GM21619 (cell line): ENCODE measurements around the gene UGT1A6.
"Not testable (repeated sequence)": the region's sequence is repeated elsewhere in the genome, so short reads cannot be mapped to it uniquely, and the experiment has no call there.

Experiments used
- ATAC-seq: cut with Tn5 transposase; IDR thresholded peaks from one replicate; pipeline ENCODE4 v1.9.1; 2021; ENCODE audit not compliant: unreplicated experiment

UGT1A6 gene

GRCh38 chr2:233714121-233714520, 21.4 kb downstream of the UGT1A6 start:
- ATAC-seq = no peak

GRCh38 chr2:233718552-233718951, 25.9 kb downstream of the UGT1A6 start, which contains the start of gene UGT1A4:
Gene UGT1A4, plus strand, starts transcription at chr2:233718736. Its CDS starts 85 bp downstream, at chr2:233718821.
- ATAC-seq = no peak

GRCh38 chr2:233728723-233729301, 36.1 kb downstream of the UGT1A6 start, which contains the start of gene UGT1A3:
Gene UGT1A3, plus strand, starts transcription at chr2:233729042. Its CDS starts 85 bp downstream, at chr2:233729127.
- ATAC-seq = no peak

- ATAC-seq = not testable (repeated sequence)
Measured at GRCh38 chr2:233736868-233737653, 44.4 kb downstream of the UGT1A6 start.

- ATAC-seq = no peak
Measured at GRCh38 chr2:233740870-233741269, 48.2 kb downstream of the UGT1A6 start.

GRCh38 chr2:233743464-233744259, 51.0 kb downstream of the UGT1A6 start:
- ATAC-seq = no peak

- ATAC-seq = no peak
Measured at GRCh38 chr2:233745073-233745755, 52.5 kb downstream of the UGT1A6 start.

GRCh38 chr2:233745838-233746237, 53.1 kb downstream of the UGT1A6 start:
- ATAC-seq = not testable (repeated sequence)

- no peak for ATAC-seq
Measured at GRCh38 chr2:233746475-233747282, 54.0 kb downstream of the UGT1A6 start.

- ATAC-seq = no peak
Measured at GRCh38 chr2:233747283-233747544, 54.5 kb downstream of the UGT1A6 start.

GRCh38 chr2:233750689-233751088, 58.0 kb downstream of the UGT1A6 start:
- ATAC-seq = not testable (repeated sequence)

- not testable (repeated sequence) for ATAC-seq
Measured at GRCh38 chr2:233751212-233752009, 58.7 kb downstream of the UGT1A6 start.

GRCh38 chr2:233754872-233755611, 62.4 kb downstream of the UGT1A6 start:
- ATAC-seq = no peak

GRCh38 chr2:233756429-233757081, 63.9 kb downstream of the UGT1A6 start:
- no peak for ATAC-seq

GRCh38 chr2:233758141-233758540, 65.5 kb downstream of the UGT1A6 start:
- no peak for ATAC-seq

- ATAC-seq = no peak
Measured at GRCh38 chr2:233758849-233759248, 66.2 kb downstream of the UGT1A6 start.

GRCh38 chr2:233760043-233760442, 67.4 kb downstream of the UGT1A6 start, which contains the start of gene UGT1A1:
Gene UGT1A1, plus strand, starts transcription at chr2:233760270. Its CDS starts 18 bp downstream, at chr2:233760288.
- ATAC-seq = no peak
